ENCODE measurements around the gene FYB2. TPM values are rescaled to one million over a fixed set of nuclear protein-coding genes. Genes with fewer than 3 reads are reported as not detected.

FYB2 gene
- total and polyA plus RNA-seq, 10 of the 15 experiments (the other 5 are each of a cell fraction or from before 2014, with no cell fraction given), result 0.04 to 0.16 (median 0.05) TPM; not detected in 4

DNA sequence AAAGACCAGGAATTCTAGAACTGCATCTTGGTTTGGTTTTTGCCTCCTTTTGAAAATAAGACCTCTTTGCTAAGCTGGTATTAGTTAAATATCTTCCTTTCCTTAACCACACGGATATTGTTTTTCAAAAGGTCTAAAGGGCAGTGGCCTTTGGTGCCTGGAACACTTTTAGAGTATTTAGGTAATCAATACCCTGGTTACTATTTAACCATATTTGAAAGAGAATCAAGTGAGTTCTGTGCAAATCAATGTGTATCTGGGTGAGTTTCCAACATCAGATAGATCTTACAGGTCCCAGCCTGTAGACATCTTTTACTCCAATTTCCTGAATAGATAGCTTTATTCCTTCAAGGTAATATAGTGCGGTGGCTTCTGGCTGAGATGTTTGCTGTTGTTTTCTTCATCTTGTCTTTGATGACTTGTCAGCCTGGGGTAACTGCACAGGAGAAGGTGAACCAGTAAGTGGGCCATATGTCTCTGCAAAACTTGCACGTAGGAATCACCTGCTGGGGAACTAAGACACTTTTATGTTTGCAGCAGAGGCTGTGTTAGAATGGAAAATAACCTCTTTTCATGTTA, 35.4 kb upstream of the FYB2 start, which contains the start of gene C8A (continued):
- no peak for TF ChIP-seq ZSCAN29 (IDR thresholded peaks at IDR 0.05)
- no peak for TF ChIP-seq NBN (IDR thresholded peaks at IDR 0.05)
- no peak for TF ChIP-seq NRF1 (conservative IDR thresholded peaks at IDR 0.05; ENCODE audit: low read depth, low read length)

DNA sequence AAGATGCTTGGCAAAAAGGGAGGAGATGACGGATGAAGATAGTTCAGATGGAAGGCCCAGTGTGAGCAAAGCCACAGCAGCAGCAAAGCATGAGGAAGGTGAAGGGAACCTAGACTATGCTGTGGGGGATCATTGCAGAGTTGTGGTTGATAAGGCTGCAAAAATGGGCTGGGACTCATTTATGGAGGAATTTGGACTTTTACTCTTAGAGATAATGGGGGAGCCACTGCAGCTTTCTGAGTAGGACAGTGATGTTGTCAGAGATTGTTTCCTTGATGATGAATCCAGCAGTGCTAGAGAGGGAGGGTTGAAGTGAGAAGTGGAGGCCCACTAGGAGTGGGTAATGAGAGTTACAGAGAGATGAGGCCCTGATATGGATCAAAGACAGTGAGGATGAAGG, 33.3 kb upstream of the FYB2 start:
- ChIA-PET POLR2A (no interaction called here), RAD21 (ENCODE audit: unreplicated experiment) (no interaction called here), CTCF (no interaction called here), SMC1A (ENCODE audit: uncharacterized antibody, unreplicated experiment) (no interaction called here)
- H3K9me3 ChIP-seq (replicated peaks; ENCODE audit: control insufficient read depth, insufficient read depth, low read length), result no peaks in the 10 kb centered on the region
- TF ChIP-seq PML (IDR thresholded peaks at IDR 0.05; ENCODE audit: low read length) (no peak), KAT2A (conservative IDR thresholded peaks at IDR 0.05; ENCODE audit: control insufficient read depth, low read depth, low read length) (no peak), PRDM15 (CRISPR knock-in tag; IDR thresholded peaks at IDR 0.05) (no peak)
- H2AFZ ChIP-seq (ENCODE audit: control insufficient read depth, low read depth, low read length), result no peak overlapping the region
- H4K20me1 ChIP-seq (ENCODE audit: control insufficient read depth, insufficient read depth), result no peaks in the 10 kb centered on the region
- DNase-seq (ENCODE audit: low read depth, low spot score) (no peak), FAIRE-seq (no peak), ATAC-seq (no peak)
- H3K36me3 ChIP-seq (ENCODE audit: control insufficient read depth in 2 of 2, insufficient read depth in 2 of 2, low read length in 1 of 2), result no peaks in the 10 kb centered on the region
- no peak overlapping the region for H3K9ac ChIP-seq (ENCODE audit: control insufficient read depth, insufficient read depth, low read length)
- intact Hi-C loops (cut with micrococcal nuclease; ENCODE audit: unreplicated experiment), result no loop called here
- no peaks in the 10 kb centered on the region for H3K79me2 ChIP-seq (ENCODE audit: control insufficient read depth, insufficient read depth, low read length)
- 0% methylated on average over 1 of the region's 1 CpG for WGBS (ENCODE audit: insufficient coverage, insufficient replicate concordance, low lambda C conversion rate, missing lambda C conversion rate)
- no peak overlapping the region for H3K4me2 ChIP-seq (ENCODE audit: control insufficient read depth, insufficient read depth)
- in situ Hi-C loops (cut with MboI), result no loop called here
- H3K4me1 ChIP-seq (ENCODE audit: control insufficient read depth, insufficient read depth, low read length), result no peaks in the 10 kb centered on the region
- H3K4me3 ChIP-seq, result no peak overlapping the region
- no peaks in the 10 kb centered on the region for H3K27me3 ChIP-seq (replicated peaks in 1 of 2; ENCODE audit: control insufficient read depth in 2 of 2, insufficient read depth in 2 of 2, low read length in 1 of 2)
- H3K27ac ChIP-seq (ENCODE audit: control insufficient read depth, insufficient read depth), result no peak overlapping the region
- no TSS peak for BruUV-seq (replicated peaks)

Measured in GM12878 (cell line).